SK-N-SH (cell line): Measurements from ENCODE around the gene CENPS. TPM values are rescaled to one million over a fixed set of nuclear protein-coding genes. Genes with fewer than 3 reads are reported as not detected.

Experiments used
- CTCF ChIA-PET: fragments of 300-600, 350-600 bp; formaldehyde crosslinking; extraction: SDS; loops from one replicate; lab custom pipeline; 2021; lab: Yijun Ruan, JAX
- POLR2A ChIA-PET: fragments of 350-600 bp; sonication (Branson Sonifier 250); formaldehyde crosslinking; extraction: SDS; loops from one replicate; lab custom pipeline; 2020; ENCODE audit warnings: antibody characterized with exemption, inconsistent platforms; lab: Yijun Ruan, JAX
- DNase-seq: peaks from one replicate; pipeline ENCODE4 v3.0.0; 2012
- H2AFZ ChIP-seq: fragments of 200-600 bp; sonication (generic); 2 replicates; pipeline ENCODE4 v1.8.1; 2016; ENCODE audit warnings: antibody characterized with exemption, mild to moderate bottlenecking, low read depth
- H3F3A ChIP-seq: fragments of 200-600 bp; sonication (generic); replicated peaks from 2 replicates; pipeline ENCODE3; 2016; ENCODE audit warnings: antibody characterized with exemption, mild to moderate bottlenecking; ENCODE audit not compliant: insufficient read depth
- H3K27ac ChIP-seq, 2 experiments: fragments of 200-500 bp in 1 of 2; fragments of 200-600 bp in 1 of 2; sonication (Bioruptor generic) in 1 of 2; sonication (generic), shearing (Covaris generic) in 1 of 2; 2 replicates each; pipeline versions ENCODE4 v1.5.1 to v1.6.1; 2014 to 2016; ENCODE audit warnings: low read depth in 2 of 2, inconsistent platforms in 1 of 2, low read length in 1 of 2, mild to moderate bottlenecking in 1 of 2, mixed read lengths in 1 of 2
- H3K27me3 ChIP-seq: fragments of 200-600 bp; sonication (generic), shearing (Covaris generic); 2 replicates; pipeline ENCODE4 v1.6.1; 2016; ENCODE audit warnings: mixed run types; ENCODE audit not compliant: insufficient read depth
- H3K36me3 ChIP-seq, 2 experiments: fragments of 200-500 bp in 1 of 2; fragments of 200-600 bp in 1 of 2; sonication (Bioruptor generic) in 1 of 2; sonication (generic) in 1 of 2; replicated peaks in 1 of 2; 2 replicates each; pipeline versions ENCODE3 to v1.5.1; 2014 to 2016; ENCODE audit warnings: low read length in 1 of 2, mild to moderate bottlenecking in 1 of 2; ENCODE audit not compliant: insufficient read depth in 2 of 2, control insufficient read depth in 1 of 2
- H3K4me1 ChIP-seq, 2 experiments: fragments of 200-500 bp in 1 of 2; fragments of 200-600 bp in 1 of 2; sonication (Bioruptor generic) in 1 of 2; sonication (generic), shearing (Covaris generic) in 1 of 2; 2 replicates each; pipeline versions ENCODE4 v1.5.1 to v1.6.1; 2014 to 2016; ENCODE audit warnings: low read depth in 1 of 2, low read length in 1 of 2, mixed run types in 1 of 2; ENCODE audit not compliant: insufficient read depth in 2 of 2, control insufficient read depth in 1 of 2
- H3K4me2 ChIP-seq: fragments of 200-600 bp; sonication (generic), shearing (Covaris generic); 2 replicates; pipeline ENCODE4 v1.6.1; 2017; ENCODE audit warnings: mixed run types
- H3K4me3 ChIP-seq, 2 experiments: fragments of 200-500 bp in 1 of 2; fragments of 200-600 bp in 1 of 2; sonication (Bioruptor generic) in 1 of 2; sonication (generic), shearing (Covaris generic) in 1 of 2; 2 replicates each; pipeline versions ENCODE4 v1.5.1 to v1.8.1; 2014 to 2016; ENCODE audit warnings: low read depth in 2 of 2, inconsistent platforms in 1 of 2, low read length in 1 of 2, mild to moderate bottlenecking in 1 of 2, mixed read lengths in 1 of 2, moderate library complexity in 1 of 2
- H3K79me2 ChIP-seq: fragments of 200-600 bp; sonication (generic); 2 replicates; pipeline ENCODE4 v1.8.1; 2017; ENCODE audit warnings: mild to moderate bottlenecking; ENCODE audit not compliant: insufficient read depth
- H3K9ac ChIP-seq: fragments of 200-600 bp; sonication (generic); 2 replicates; pipeline ENCODE4 v1.6.1; 2017; ENCODE audit warnings: mixed run types
- H3K9me2 ChIP-seq: fragments of 200-600 bp; sonication (generic); 2 replicates; pipeline ENCODE4 v1.6.1; 2017; ENCODE audit warnings: mixed run types
- H3K9me3 ChIP-seq: fragments of 200-600 bp; sonication (generic); 2 replicates; pipeline ENCODE4 v1.6.1; 2017; ENCODE audit warnings: mixed run types, mild to moderate bottlenecking, moderate library complexity
- H4K20me1 ChIP-seq: fragments of 200-600 bp; sonication (generic); 2 replicates; pipeline ENCODE4 v1.6.1; 2017; ENCODE audit warnings: mild to moderate bottlenecking, mixed run types; ENCODE audit not compliant: insufficient read depth
- CHD2 ChIP-seq: fragments of 150-350 bp; IDR thresholded peaks from 2 replicates; pipeline ENCODE4 v1.6.1; 2018; ENCODE audit warnings: low read length; ENCODE audit not compliant: partially characterized antibody
- ELF1 ChIP-seq: IDR thresholded peaks from 2 replicates; pipeline ENCODE4 v1.4.0; 2012
- EZH2phosphoT487 ChIP-seq: fragments of 200-600 bp; sonication (generic); IDR thresholded peaks from 2 replicates; pipeline ENCODE4 v1.6.1; 2017; ENCODE audit warnings: low read depth, mixed run types, mild to moderate bottlenecking, antibody characterized with exemption, moderate library complexity, borderline replicate concordance
- FOXM1 ChIP-seq: IDR thresholded peaks from 2 replicates; pipeline ENCODE4 v1.4.0; 2012; ENCODE audit warnings: low read depth, mild to moderate bottlenecking
- JUND ChIP-seq: IDR thresholded peaks from 2 replicates; pipeline ENCODE4 v1.4.0; 2012
- MAX ChIP-seq: IDR thresholded peaks from 2 replicates; pipeline ENCODE4 v1.4.0; 2012; ENCODE audit warnings: low read depth
- MEF2A ChIP-seq: IDR thresholded peaks from 2 replicates; pipeline ENCODE4 v1.4.0; 2012; ENCODE audit warnings: low read depth, borderline replicate concordance
- MXI1 ChIP-seq: IDR thresholded peaks from 2 replicates; pipeline ENCODE4 v1.6.1; 2012; ENCODE audit warnings: mild to moderate bottlenecking, low read depth, low read length, improper control_type of control experiment
- RFX5 ChIP-seq: IDR thresholded peaks from 2 replicates; pipeline ENCODE4 v1.6.1; 2012; ENCODE audit warnings: mild to moderate bottlenecking, improper control_type of control experiment, low read length
- RXRA ChIP-seq: IDR thresholded peaks from 2 replicates; pipeline ENCODE4 v1.4.0; 2012; ENCODE audit warnings: low read depth, mild to moderate bottlenecking, borderline replicate concordance
- SIN3A ChIP-seq: IDR thresholded peaks from 2 replicates; pipeline ENCODE4 v1.6.1; 2012; ENCODE audit warnings: low read depth, mild to moderate bottlenecking, low read length, moderate library complexity, borderline replicate concordance
- TAF1 ChIP-seq: IDR thresholded peaks from 2 replicates; pipeline ENCODE4 v1.6.1; 2012; ENCODE audit warnings: low read depth, mild to moderate bottlenecking, low read length, moderate library complexity, borderline replicate concordance
- TEAD4 ChIP-seq: IDR thresholded peaks from 2 replicates; pipeline ENCODE4 v1.4.0; 2012; ENCODE audit warnings: mild to moderate bottlenecking, borderline replicate concordance; ENCODE audit not compliant: insufficient read depth
- YY1 ChIP-seq: IDR thresholded peaks from 2 replicates; pipeline ENCODE4 v1.4.0; 2012; ENCODE audit warnings: low read depth, mild to moderate bottlenecking
- WGBS: methylation state at CpG from one replicate; pipeline ENCODE4 v1.1.6; 2017; ENCODE audit warnings: low lambda C conversion rate; 5-methylcytosine and 5-hydroxymethylcytosine counted together
- polyA plus RNA-seq, 3 experiments: library from polyadenylated mRNA; depleted of rRNA; stranded (reverse); fragments of >200 nt; gene quantifications; 2 replicates each; pipeline ENCODE4 v1.2.3, GENCODE V29; 2012
- TF ChIP-seq, protein P1 (sequence below): IDR thresholded peaks from 2 replicates; pipeline ENCODE4 v1.6.1; 2012; ENCODE audit warnings: mild to moderate bottlenecking, low read depth, low read length, moderate library complexity
- TF ChIP-seq, protein P2 (sequence below): fragments of 200-600 bp; sonication (generic); IDR thresholded peaks from 2 replicates; pipeline ENCODE4 v1.6.1; 2017; ENCODE audit warnings: antibody characterized with exemption, mild to moderate bottlenecking, moderate library complexity

CENPS gene
- polyA plus RNA-seq, 1 of the 3 experiments (the other 2 are of a cell fraction): 20.0 TPM

DNA sequence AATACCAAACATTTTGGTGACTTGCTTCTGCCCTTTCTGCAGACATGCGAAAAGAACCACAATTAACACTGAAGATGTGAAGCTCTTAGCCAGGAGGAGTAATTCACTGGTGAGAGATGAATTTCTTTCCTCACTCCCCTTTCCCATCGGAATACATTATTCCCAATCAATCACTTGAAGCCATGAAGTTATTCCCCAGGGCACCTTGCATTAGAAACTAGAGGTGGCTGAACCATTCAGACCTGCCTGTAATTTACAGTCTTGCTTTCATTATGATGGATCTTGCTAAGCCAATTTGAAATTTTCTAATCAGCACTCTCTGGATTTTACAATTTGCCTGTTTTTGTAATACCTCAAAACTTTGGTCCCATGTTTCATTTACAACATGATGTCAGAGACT lies 10.1 kb downstream of the CENPS start:
- H3K9me3 ChIP-seq: no peaks in the 10 kb centered on the region
- ChIA-PET POLR2A (no interaction called here), CTCF (no interaction called here)
- H4K20me1 ChIP-seq: no peaks in the 10 kb centered on the region
- no peak for DNase-seq
- H3K4me2 ChIP-seq: no peak overlapping the region
- H3K9ac ChIP-seq: no peak overlapping the region
- H3K4me3 ChIP-seq: no peak overlapping the region
- H3K27ac ChIP-seq: no peak overlapping the region
- no peak for TF ChIP-seq FOXM1
- H3K36me3 ChIP-seq: peaks cover 0 to 5% of the 10 kb centered on the region in 2 experiments
- WGBS: 97% methylated on average over 2 of the region's 2 CpGs
- H2AFZ ChIP-seq: no peak overlapping the region
- no peaks in the 10 kb centered on the region for H3K79me2 ChIP-seq
- H3F3A ChIP-seq: peaks cover 4% of the 10 kb centered on the region
- peaks cover 0 to 5% of the 10 kb centered on the region in 2 experiments; a peak in 1 of 4 replicates for H3K4me1 ChIP-seq
- H3K27me3 ChIP-seq: no peaks in the 10 kb centered on the region
- H3K9me2 ChIP-seq: no peaks in the 10 kb centered on the region

DNA sequence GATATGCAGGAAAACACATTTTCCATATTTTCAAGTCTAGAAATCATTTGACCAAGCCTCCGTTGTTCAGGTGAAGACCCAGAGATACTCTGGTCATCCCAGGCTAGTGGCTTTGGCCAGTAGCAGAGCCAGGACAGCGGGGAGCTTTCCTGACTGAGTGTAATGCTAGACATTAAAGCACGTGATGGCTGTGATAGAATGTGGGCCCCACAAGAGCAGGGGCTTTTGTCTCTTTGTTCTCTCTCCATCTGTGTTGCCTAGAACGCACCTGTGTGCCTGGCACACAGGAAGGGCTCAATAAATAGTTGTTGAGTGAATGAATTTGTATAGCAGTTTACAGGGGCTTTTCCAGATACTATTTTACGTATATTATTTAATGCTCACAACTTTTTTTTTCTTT lies 10.6 kb downstream of the CENPS start:
- Histone ChIP-seq H3K9ac (no peak overlapping the region), H2AFZ (no peak overlapping the region), H3K4me3 (no peak overlapping the region), H3K9me2 (no peaks in the 10 kb centered on the region), H3K79me2 (no peaks in the 10 kb centered on the region), H3F3A (peaks cover 4% of the 10 kb centered on the region), H4K20me1 (no peaks in the 10 kb centered on the region), H3K27me3 (no peaks in the 10 kb centered on the region), H3K36me3 (peaks cover 0 to 5% of the 10 kb centered on the region in 2 experiments), H3K27ac (no peak overlapping the region), H3K9me3 (no peaks in the 10 kb centered on the region), H3K4me2 (no peak overlapping the region), H3K4me1 (peaks cover 0 to 5% of the 10 kb centered on the region in 2 experiments; a peak in 1 of 4 replicates)
- no peak for DNase-seq
- ChIA-PET CTCF (interaction anchor here (1.5 kb wide), 1 partner anchor 9 kb away, joined by 4 read pairs; no protein-coding TSS in a partner anchor), POLR2A (no interaction called here)
- TF ChIP-seq CHD2: no peak
- no peak for TF ChIP-seq MAX
- no peak for TF ChIP-seq TAF1
- no peak for TF ChIP-seq YY1
- TF ChIP-seq RFX5: no peak
- TF ChIP-seq, protein P1, sequence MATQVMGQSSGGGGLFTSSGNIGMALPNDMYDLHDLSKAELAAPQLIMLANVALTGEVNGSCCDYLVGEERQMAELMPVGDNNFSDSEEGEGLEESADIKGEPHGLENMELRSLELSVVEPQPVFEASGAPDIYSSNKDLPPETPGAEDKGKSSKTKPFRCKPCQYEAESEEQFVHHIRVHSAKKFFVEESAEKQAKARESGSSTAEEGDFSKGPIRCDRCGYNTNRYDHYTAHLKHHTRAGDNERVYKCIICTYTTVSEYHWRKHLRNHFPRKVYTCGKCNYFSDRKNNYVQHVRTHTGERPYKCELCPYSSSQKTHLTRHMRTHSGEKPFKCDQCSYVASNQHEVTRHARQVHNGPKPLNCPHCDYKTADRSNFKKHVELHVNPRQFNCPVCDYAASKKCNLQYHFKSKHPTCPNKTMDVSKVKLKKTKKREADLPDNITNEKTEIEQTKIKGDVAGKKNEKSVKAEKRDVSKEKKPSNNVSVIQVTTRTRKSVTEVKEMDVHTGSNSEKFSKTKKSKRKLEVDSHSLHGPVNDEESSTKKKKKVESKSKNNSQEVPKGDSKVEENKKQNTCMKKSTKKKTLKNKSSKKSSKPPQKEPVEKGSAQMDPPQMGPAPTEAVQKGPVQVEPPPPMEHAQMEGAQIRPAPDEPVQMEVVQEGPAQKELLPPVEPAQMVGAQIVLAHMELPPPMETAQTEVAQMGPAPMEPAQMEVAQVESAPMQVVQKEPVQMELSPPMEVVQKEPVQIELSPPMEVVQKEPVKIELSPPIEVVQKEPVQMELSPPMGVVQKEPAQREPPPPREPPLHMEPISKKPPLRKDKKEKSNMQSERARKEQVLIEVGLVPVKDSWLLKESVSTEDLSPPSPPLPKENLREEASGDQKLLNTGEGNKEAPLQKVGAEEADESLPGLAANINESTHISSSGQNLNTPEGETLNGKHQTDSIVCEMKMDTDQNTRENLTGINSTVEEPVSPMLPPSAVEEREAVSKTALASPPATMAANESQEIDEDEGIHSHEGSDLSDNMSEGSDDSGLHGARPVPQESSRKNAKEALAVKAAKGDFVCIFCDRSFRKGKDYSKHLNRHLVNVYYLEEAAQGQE: no peak
- TF ChIP-seq ELF1: no peak
- TF ChIP-seq MXI1: no peak
- TF ChIP-seq TEAD4: no peak
- TF ChIP-seq MEF2A: no peak
- TF ChIP-seq, protein P2, sequence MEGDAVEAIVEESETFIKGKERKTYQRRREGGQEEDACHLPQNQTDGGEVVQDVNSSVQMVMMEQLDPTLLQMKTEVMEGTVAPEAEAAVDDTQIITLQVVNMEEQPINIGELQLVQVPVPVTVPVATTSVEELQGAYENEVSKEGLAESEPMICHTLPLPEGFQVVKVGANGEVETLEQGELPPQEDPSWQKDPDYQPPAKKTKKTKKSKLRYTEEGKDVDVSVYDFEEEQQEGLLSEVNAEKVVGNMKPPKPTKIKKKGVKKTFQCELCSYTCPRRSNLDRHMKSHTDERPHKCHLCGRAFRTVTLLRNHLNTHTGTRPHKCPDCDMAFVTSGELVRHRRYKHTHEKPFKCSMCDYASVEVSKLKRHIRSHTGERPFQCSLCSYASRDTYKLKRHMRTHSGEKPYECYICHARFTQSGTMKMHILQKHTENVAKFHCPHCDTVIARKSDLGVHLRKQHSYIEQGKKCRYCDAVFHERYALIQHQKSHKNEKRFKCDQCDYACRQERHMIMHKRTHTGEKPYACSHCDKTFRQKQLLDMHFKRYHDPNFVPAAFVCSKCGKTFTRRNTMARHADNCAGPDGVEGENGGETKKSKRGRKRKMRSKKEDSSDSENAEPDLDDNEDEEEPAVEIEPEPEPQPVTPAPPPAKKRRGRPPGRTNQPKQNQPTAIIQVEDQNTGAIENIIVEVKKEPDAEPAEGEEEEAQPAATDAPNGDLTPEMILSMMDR: no peak
- TF ChIP-seq EZH2phosphoT487: no peak
- no peak for TF ChIP-seq FOXM1
- TF ChIP-seq RXRA: no peak
- TF ChIP-seq SIN3A: no peak
- TF ChIP-seq JUND: no peak
- 97% methylated on average over 5 of the region's 5 CpGs for WGBS
